ENCODE measurements around the gene AMN.
"Not testable (repeated sequence)": the region's sequence is repeated elsewhere in the genome, so short reads cannot be mapped to it uniquely, and the experiment has no call there.

Gene AMN

GRCh38 chr14:102924632-102925588, 2.4 kb downstream of the AMN start:
- peak in 1 of 3 donors; percentile 23 for DNase-seq
- Histone ChIP-seq H3K27me3 (replicated peaks in 2 of 5; ENCODE audit: control insufficient read depth in 4 of 5, insufficient read depth in 5 of 5, low read length in 4 of 5) (peaks cover 6 to 82% (median 42%) of the 10 kb centered on the region in 5 experiments), H3K27ac (ENCODE audit: insufficient read depth in 1 of 2, low read depth in 1 of 2, low read length in 2 of 2, poor library complexity in 1 of 2, severe bottlenecking in 2 of 2) (no peak overlapping the region), H3K4me3 (ENCODE audit: control insufficient read depth in 1 of 7, extremely low read depth in 1 of 7, insufficient read depth in 4 of 7, low read depth in 2 of 7, low read length in 6 of 7) (no peak overlapping the region), H3K4me1 (ENCODE audit: control extremely low read depth in 1 of 4, control insufficient read depth in 4 of 4, insufficient read depth in 4 of 4, low read length in 3 of 4) (peaks cover 0 to 38% (median 33%) of the 10 kb centered on the region in 4 experiments), H3K36me3 (ENCODE audit: control insufficient read depth in 4 of 4, insufficient read depth in 4 of 4, low read length in 3 of 4) (no peaks in the 10 kb centered on the region), H3K9me3 (ENCODE audit: control extremely low read depth in 1 of 5, control insufficient read depth in 4 of 5, insufficient read depth in 2 of 5, low read depth in 1 of 5, low read length in 4 of 5) (peaks cover 0 to 11% (median 4%) of the 10 kb centered on the region in 5 experiments)
- ChIA-PET POLR2A (no interaction called here), CTCF (interaction anchor here (0.9 to 1.4 kb wide), 4 partner anchors 10 to 400 kb away, joined by 3 to 4 read pairs (median 3); no protein-coding TSS in a partner anchor)
- 90% methylated on average over 19 of the region's 25 CpGs for WGBS (ENCODE audit: insufficient coverage)

DNA sequence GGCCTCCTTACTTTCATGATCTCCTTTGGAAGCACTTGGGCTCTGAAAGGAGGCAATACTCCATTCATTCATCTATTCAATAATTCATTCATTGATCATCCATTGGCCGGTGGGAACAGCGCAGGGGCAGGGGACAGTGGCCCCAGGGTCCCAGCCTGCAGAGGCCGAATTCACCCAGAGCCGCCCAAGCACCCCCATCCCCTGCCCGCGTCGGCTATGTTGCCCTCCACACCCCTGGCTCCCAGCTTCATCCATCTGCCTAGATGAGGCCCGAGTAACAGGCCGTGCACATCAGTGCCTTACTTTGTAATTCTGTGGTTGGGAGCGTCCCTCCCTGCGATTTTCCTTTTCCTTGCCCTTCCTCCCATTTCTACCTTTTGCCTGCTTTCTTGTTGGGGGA, 3.2 kb downstream of the AMN start:
- ChIA-PET CTCF (no interaction called here), POLR2A (no interaction called here)
- Histone ChIP-seq H3K36me3 (ENCODE audit: control insufficient read depth in 4 of 4, insufficient read depth in 4 of 4, low read length in 3 of 4) (no peaks in the 10 kb centered on the region), H3K27me3 (replicated peaks in 2 of 5; ENCODE audit: control insufficient read depth in 4 of 5, insufficient read depth in 5 of 5, low read length in 4 of 5) (peaks cover 6 to 89% (median 42%) of the 10 kb centered on the region in 5 experiments), H3K4me1 (ENCODE audit: control extremely low read depth in 1 of 4, control insufficient read depth in 4 of 4, insufficient read depth in 4 of 4, low read length in 3 of 4) (peaks cover 0 to 40% (median 34%) of the 10 kb centered on the region in 4 experiments), H3K27ac (ENCODE audit: insufficient read depth in 1 of 2, low read depth in 1 of 2, low read length in 2 of 2, poor library complexity in 1 of 2, severe bottlenecking in 2 of 2) (no peak overlapping the region), H3K9me3 (ENCODE audit: control extremely low read depth in 1 of 5, control insufficient read depth in 4 of 5, insufficient read depth in 2 of 5, low read depth in 1 of 5, low read length in 4 of 5) (peaks cover 0 to 7% (median 3%) of the 10 kb centered on the region in 5 experiments), H3K4me3 (ENCODE audit: control insufficient read depth in 1 of 7, extremely low read depth in 1 of 7, insufficient read depth in 4 of 7, low read depth in 2 of 7, low read length in 6 of 7) (no peak overlapping the region)
- DNase-seq, result no peak
- 80% methylated on average over 7 of the region's 11 CpGs for WGBS (ENCODE audit: insufficient coverage)

- CTCF ChIA-PET, result no interaction called here
- WGBS (ENCODE audit: insufficient coverage), result 75% methylated on average over 10 of the region's 12 CpGs
Measured at GRCh38 chr14:102926104-102926503, 3.6 kb downstream of the AMN start.

GRCh38 chr14:102926840-102927239, 4.4 kb downstream of the AMN start:
- H3K4me3 ChIP-seq (ENCODE audit: control insufficient read depth in 1 of 7, extremely low read depth in 1 of 7, insufficient read depth in 4 of 7, low read depth in 2 of 7, low read length in 6 of 7); DNase-seq; POLR2A ChIA-PET; H3K9me3 ChIP-seq (ENCODE audit: control extremely low read depth in 1 of 5, control insufficient read depth in 4 of 5, insufficient read depth in 2 of 5, low read depth in 1 of 5, low read length in 4 of 5); H3K27ac ChIP-seq (ENCODE audit: insufficient read depth in 1 of 2, low read depth in 1 of 2, low read length in 2 of 2, poor library complexity in 1 of 2, severe bottlenecking in 2 of 2); H3K36me3 ChIP-seq (ENCODE audit: control insufficient read depth in 4 of 4, insufficient read depth in 4 of 4, low read length in 3 of 4); CTCF ChIA-PET: not testable (repeated sequence)
- no CpG with 5 or more reads among the region's 10 CpGs for WGBS (ENCODE audit: insufficient coverage)
- Histone ChIP-seq H3K4me1 (ENCODE audit: control extremely low read depth in 1 of 4, control insufficient read depth in 4 of 4, insufficient read depth in 4 of 4, low read length in 3 of 4) (peaks cover 0 to 40% (median 34%) of the 10 kb centered on the region in 4 experiments), H3K27me3 (replicated peaks in 2 of 5; ENCODE audit: control insufficient read depth in 4 of 5, insufficient read depth in 5 of 5, low read length in 4 of 5) (peaks cover 4 to 91% (median 49%) of the 10 kb centered on the region in 5 experiments)

More at GRCh38 chr14:102926104-102926503, 3.6 kb downstream of the AMN start:
- Histone ChIP-seq H3K27ac (ENCODE audit: insufficient read depth in 1 of 2, low read depth in 1 of 2, low read length in 2 of 2, poor library complexity in 1 of 2, severe bottlenecking in 2 of 2) (no peak overlapping the region), H3K9me3 (ENCODE audit: control extremely low read depth in 1 of 5, control insufficient read depth in 4 of 5, insufficient read depth in 2 of 5, low read depth in 1 of 5, low read length in 4 of 5) (peaks cover 0 to 2% (median 0%) of the 10 kb centered on the region in 5 experiments), H3K4me1 (ENCODE audit: control extremely low read depth in 1 of 4, control insufficient read depth in 4 of 4, insufficient read depth in 4 of 4, low read length in 3 of 4) (peaks cover 0 to 40% (median 34%) of the 10 kb centered on the region in 4 experiments), H3K27me3 (replicated peaks in 2 of 5; ENCODE audit: control insufficient read depth in 4 of 5, insufficient read depth in 5 of 5, low read length in 4 of 5) (peaks cover 4 to 91% (median 44%) of the 10 kb centered on the region in 5 experiments), H3K4me3 (ENCODE audit: control insufficient read depth in 1 of 7, extremely low read depth in 1 of 7, insufficient read depth in 4 of 7, low read depth in 2 of 7, low read length in 6 of 7) (no peak overlapping the region), H3K36me3 (ENCODE audit: control insufficient read depth in 4 of 4, insufficient read depth in 4 of 4, low read length in 3 of 4) (no peaks in the 10 kb centered on the region)
- DNase-seq, result no peak
- POLR2A ChIA-PET, result no interaction called here

DNA sequence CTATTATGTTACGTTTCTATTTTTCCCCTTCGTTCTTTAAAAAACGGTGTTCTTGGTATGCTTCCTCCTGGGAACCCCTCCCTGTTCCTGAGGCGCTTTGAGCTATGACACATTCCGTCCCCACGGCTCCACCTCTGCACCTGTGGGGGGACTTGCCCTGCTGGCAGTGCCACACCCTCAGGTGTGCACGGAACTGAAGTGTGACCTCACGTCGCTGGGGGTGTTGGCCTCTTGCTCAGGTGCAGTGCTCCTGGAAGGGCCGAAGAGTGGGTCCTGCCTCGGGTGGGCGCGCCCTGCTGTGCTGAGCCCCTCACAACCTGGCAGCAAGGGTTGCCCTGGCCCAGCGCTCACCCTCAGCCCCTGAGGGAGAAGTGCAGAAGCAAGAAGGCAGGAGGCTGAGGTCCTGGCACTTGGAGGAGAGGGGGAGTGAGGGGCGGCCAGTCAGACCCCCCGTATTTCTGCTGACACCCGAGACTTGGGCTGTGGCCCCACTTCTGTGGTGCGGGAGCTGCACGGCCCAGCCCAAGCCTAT, 4.9 kb downstream of the AMN start:
- H3K27ac ChIP-seq (ENCODE audit: insufficient read depth in 1 of 2, low read depth in 1 of 2, low read length in 2 of 2, poor library complexity in 1 of 2, severe bottlenecking in 2 of 2), result no peak overlapping the region
- 34% methylated on average over 19 of the region's 19 CpGs for WGBS (ENCODE audit: insufficient coverage)
- no peak for DNase-seq
- peaks cover 0 to 87% (median 44%) of the 10 kb centered on the region in 5 experiments for H3K27me3 ChIP-seq (replicated peaks in 2 of 5; ENCODE audit: control insufficient read depth in 4 of 5, insufficient read depth in 5 of 5, low read length in 4 of 5)
- ChIA-PET POLR2A (no interaction called here), CTCF (no interaction called here)
- H3K36me3 ChIP-seq (ENCODE audit: control insufficient read depth in 4 of 4, insufficient read depth in 4 of 4, low read length in 3 of 4), result no peaks in the 10 kb centered on the region
- no peaks in the 10 kb centered on the region for H3K9me3 ChIP-seq (ENCODE audit: control extremely low read depth in 1 of 5, control insufficient read depth in 4 of 5, insufficient read depth in 2 of 5, low read depth in 1 of 5, low read length in 4 of 5)
- peaks cover 0 to 40% (median 34%) of the 10 kb centered on the region in 4 experiments for H3K4me1 ChIP-seq (ENCODE audit: control extremely low read depth in 1 of 4, control insufficient read depth in 4 of 4, insufficient read depth in 4 of 4, low read length in 3 of 4)
- H3K4me3 ChIP-seq (ENCODE audit: control insufficient read depth in 1 of 7, extremely low read depth in 1 of 7, insufficient read depth in 4 of 7, low read depth in 2 of 7, low read length in 6 of 7), result peak overlapping the region in 5 of 7 experiments; percentile 53 to 78 (median 69)

GRCh38 chr14:102927878-102928411, 5.5 kb downstream of the AMN start:
- DNase-seq, result peak; percentile 34 to 68 (median 59)
- Histone ChIP-seq H3K4me3 (ENCODE audit: control insufficient read depth in 1 of 7, extremely low read depth in 1 of 7, insufficient read depth in 4 of 7, low read depth in 2 of 7, low read length in 6 of 7) (peak overlapping the region; percentile 40 to 78 (median 69)), H3K27ac (ENCODE audit: insufficient read depth in 1 of 2, low read depth in 1 of 2, low read length in 2 of 2, poor library complexity in 1 of 2, severe bottlenecking in 2 of 2) (no peak overlapping the region), H3K36me3 (ENCODE audit: control insufficient read depth in 4 of 4, insufficient read depth in 4 of 4, low read length in 3 of 4) (peaks cover 0 to 2% (median 0%) of the 10 kb centered on the region in 4 experiments), H3K27me3 (replicated peaks in 2 of 5; ENCODE audit: control insufficient read depth in 4 of 5, insufficient read depth in 5 of 5, low read length in 4 of 5) (peaks cover 0 to 82% (median 41%) of the 10 kb centered on the region in 5 experiments), H3K9me3 (ENCODE audit: control extremely low read depth in 1 of 5, control insufficient read depth in 4 of 5, insufficient read depth in 2 of 5, low read depth in 1 of 5, low read length in 4 of 5) (no peaks in the 10 kb centered on the region), H3K4me1 (ENCODE audit: control extremely low read depth in 1 of 4, control insufficient read depth in 4 of 4, insufficient read depth in 4 of 4, low read length in 3 of 4) (peaks cover 0 to 36% (median 29%) of the 10 kb centered on the region in 4 experiments)
- CTCF ChIA-PET, result no interaction called here
- POLR2A ChIA-PET, result interaction anchor here (0.5 kb wide), 1 partner anchor 18 kb away, joined by 3 read pairs; no protein-coding TSS in a partner anchor
- 0% methylated on average over 21 of the region's 35 CpGs for WGBS (ENCODE audit: insufficient coverage)

All from common myeloid progenitor, CD34-positive (primary cell).